Keratinocyte (primary cell): ENCODE results near the gene HOXC5. TPM values are rescaled to one million over a fixed set of nuclear protein-coding genes. Genes with fewer than 3 reads are reported as not detected.
"Not testable (repeated sequence)": the region's sequence is repeated elsewhere in the genome, so short reads cannot be mapped to it uniquely, and the experiment has no call there.

ENCODE experiments used
- DNase-seq: peaks from one replicate; pipeline ENCODE4 v3.0.0-alpha.2; 2011; ENCODE audit warnings: low read depth, missing footprints, low spot score
- FAIRE-seq: peaks from 2 replicates; lab custom pipeline; 2011; peaks lifted over from hg19 to GRCh38; lab: Jason Lieb, UNC
- H2AFZ ChIP-seq: 2 replicates; pipeline ENCODE4 v1.6.0; 2012; ENCODE audit warnings: low read length, control low read depth, inconsistent platforms; ENCODE audit not compliant: control insufficient read depth
- H3K27ac ChIP-seq: 2 replicates; pipeline ENCODE4 v1.5.1; 2011; ENCODE audit warnings: low read length; ENCODE audit not compliant: control insufficient read depth, insufficient read depth
- H3K27me3 ChIP-seq: 3 replicates; pipeline ENCODE4 v1.6.0; 2011; ENCODE audit warnings: low read length; ENCODE audit not compliant: control insufficient read depth, insufficient read depth; ENCODE audit errors: extremely low read depth
- H3K36me3 ChIP-seq, 2 experiments: 2 replicates in 1 of 2; 3 replicates in 1 of 2; pipeline ENCODE4 v1.5.1; 2011; ENCODE audit warnings: low read length in 2 of 2, mild to moderate bottlenecking in 1 of 2; ENCODE audit not compliant: control insufficient read depth in 2 of 2, insufficient read depth in 2 of 2; ENCODE audit errors: extremely low read depth in 1 of 2
- H3K4me1 ChIP-seq: 3 replicates; pipeline ENCODE4 v1.5.1; 2011; ENCODE audit warnings: low read length; ENCODE audit not compliant: control insufficient read depth, insufficient read depth; ENCODE audit errors: extremely low read depth
- H3K4me2 ChIP-seq: 3 replicates; pipeline ENCODE4 v1.6.0; 2011; ENCODE audit warnings: low read depth, low read length; ENCODE audit not compliant: control insufficient read depth, insufficient read depth; ENCODE audit errors: extremely low read depth
- H3K4me3 ChIP-seq, 3 experiments: fragments of 200-600 bp in 1 of 3; sonication (generic) in 1 of 3; 2 replicates in 2 of 3; 3 replicates in 1 of 3; pipeline ENCODE4 v1.5.1; 2011 to 2016; ENCODE audit warnings: low read length in 3 of 3, mild to moderate bottlenecking in 3 of 3, control low read depth in 2 of 3, inconsistent platforms in 1 of 3, low read depth in 1 of 3, mixed read lengths in 1 of 3, mixed run types in 1 of 3, moderate library complexity in 1 of 3; ENCODE audit not compliant: control insufficient read depth in 2 of 3, insufficient read depth in 2 of 3; ENCODE audit errors: extremely low read depth in 1 of 3
- H3K79me2 ChIP-seq: 2 replicates; pipeline ENCODE4 v1.6.0; 2012; ENCODE audit warnings: low read length; ENCODE audit not compliant: control insufficient read depth, insufficient read depth
- H3K9ac ChIP-seq: 3 replicates; pipeline ENCODE4 v1.6.0; 2011; ENCODE audit warnings: low read length; ENCODE audit not compliant: control insufficient read depth, insufficient read depth; ENCODE audit errors: extremely low read depth
- H3K9me1 ChIP-seq: 3 replicates; pipeline ENCODE4 v1.6.0; 2011; ENCODE audit warnings: low read length; ENCODE audit not compliant: control insufficient read depth, insufficient read depth; ENCODE audit errors: extremely low read depth
- H3K9me3 ChIP-seq: 2 replicates; pipeline ENCODE4 v1.5.1; 2012; ENCODE audit warnings: low read depth, low read length; ENCODE audit not compliant: control insufficient read depth
- H4K20me1 ChIP-seq: 3 replicates; pipeline ENCODE4 v1.6.0; 2011; ENCODE audit warnings: low read length; ENCODE audit not compliant: control insufficient read depth, insufficient read depth; ENCODE audit errors: extremely low read depth
- EZH2 ChIP-seq: IDR thresholded peaks from one replicate; pipeline ENCODE4 v1.6.1; 2012; ENCODE audit warnings: inconsistent platforms, mild to moderate bottlenecking, low read length, moderate library complexity
- dilution Hi-C: fragments of 300-500 bp; cut with MboI; formaldehyde crosslinking; loops from one replicate; pipeline ENCODE4 v1.7.0; 2020; ENCODE audit warnings: low sequenced_read_pairs; ENCODE audit not compliant: extremely low pct_ligation_motif_present
- polyA plus RNA-seq, 5 experiments: library from polyadenylated mRNA; depleted of rRNA in 3 of 5; stranded (reverse) in 3 of 5; stranded (forward) in 1 of 5; unstranded in 1 of 5; fragments of >200 nt; gene quantifications; 1 replicate in 1 of 5; 2 replicates in 3 of 5; 3 replicates in 1 of 5; pipeline versions ENCODE4 v1.2.1 to v1.2.3, GENCODE V29; 2011 to 2012; ENCODE audit warnings: missing spikeins in 2 of 5, low read depth in 1 of 5, low replicate concordance in 1 of 5
- small RNA-seq, 3 experiments: library from RNA; depleted of rRNA; stranded (forward); fragments of <200 nt; gene quantifications; one replicate each; pipeline ENCODE3, GENCODE V24; 2012; ENCODE audit warnings: low read depth in 3 of 3, low replicate concordance in 1 of 3; ENCODE audit not compliant: insufficient read length in 3 of 3
- TF ChIP-seq, protein P1 (sequence below), 3 experiments: IDR thresholded peaks in 1 of 3; conservative IDR thresholded peaks in 1 of 3; optimal IDR thresholded peaks in 1 of 3; 2 replicates in 2 of 3; 3 replicates in 1 of 3; pipeline versions ENCODE3 to v1.5.1; 2011; ENCODE audit warnings: low read length in 3 of 3, mild to moderate bottlenecking in 3 of 3, moderate library complexity in 2 of 3, control low read depth in 1 of 3, inconsistent platforms in 1 of 3; ENCODE audit not compliant: insufficient read depth in 2 of 3; ENCODE audit errors: extremely low read depth in 1 of 3

The HOXC5 gene
- polyA plus RNA-seq, 1 donor (not counting 4 experiments of a cell fraction or from before 2014, with no cell fraction given) = 0.18 TPM

DNA sequence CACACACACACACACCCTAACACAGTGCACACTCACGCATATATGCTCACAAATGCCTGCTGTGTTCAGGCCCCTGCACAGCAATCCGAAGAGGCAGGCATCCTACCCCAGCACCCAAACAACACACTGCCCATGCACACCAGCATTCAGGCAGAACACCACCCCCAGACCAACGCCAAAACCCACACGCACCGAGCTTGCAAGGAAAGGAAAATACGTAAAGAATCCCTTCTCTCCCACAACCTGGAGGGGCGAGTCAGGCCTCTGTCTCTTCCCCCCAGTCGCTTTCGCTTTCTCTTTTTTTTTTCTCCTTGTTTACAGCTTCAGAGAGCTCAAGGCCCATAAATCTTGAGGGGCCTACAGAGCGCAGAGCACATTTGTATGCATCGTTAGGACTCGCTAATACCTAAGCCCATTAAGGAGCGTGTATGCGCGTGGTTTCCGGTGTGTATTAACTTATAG lies 48.2 kb downstream of the HOXC5 start:
- H2AFZ ChIP-seq, DNase-seq, H3K27me3 ChIP-seq, H3K36me3 ChIP-seq, H3K9me3 ChIP-seq, H3K4me1 ChIP-seq, H3K79me2 ChIP-seq, H3K9ac ChIP-seq, H4K20me1 ChIP-seq, H3K4me3 ChIP-seq, H3K4me2 ChIP-seq, H3K27ac ChIP-seq, dilution Hi-C loops, FAIRE-seq, H3K9me1 ChIP-seq: not testable (repeated sequence)

DNA sequence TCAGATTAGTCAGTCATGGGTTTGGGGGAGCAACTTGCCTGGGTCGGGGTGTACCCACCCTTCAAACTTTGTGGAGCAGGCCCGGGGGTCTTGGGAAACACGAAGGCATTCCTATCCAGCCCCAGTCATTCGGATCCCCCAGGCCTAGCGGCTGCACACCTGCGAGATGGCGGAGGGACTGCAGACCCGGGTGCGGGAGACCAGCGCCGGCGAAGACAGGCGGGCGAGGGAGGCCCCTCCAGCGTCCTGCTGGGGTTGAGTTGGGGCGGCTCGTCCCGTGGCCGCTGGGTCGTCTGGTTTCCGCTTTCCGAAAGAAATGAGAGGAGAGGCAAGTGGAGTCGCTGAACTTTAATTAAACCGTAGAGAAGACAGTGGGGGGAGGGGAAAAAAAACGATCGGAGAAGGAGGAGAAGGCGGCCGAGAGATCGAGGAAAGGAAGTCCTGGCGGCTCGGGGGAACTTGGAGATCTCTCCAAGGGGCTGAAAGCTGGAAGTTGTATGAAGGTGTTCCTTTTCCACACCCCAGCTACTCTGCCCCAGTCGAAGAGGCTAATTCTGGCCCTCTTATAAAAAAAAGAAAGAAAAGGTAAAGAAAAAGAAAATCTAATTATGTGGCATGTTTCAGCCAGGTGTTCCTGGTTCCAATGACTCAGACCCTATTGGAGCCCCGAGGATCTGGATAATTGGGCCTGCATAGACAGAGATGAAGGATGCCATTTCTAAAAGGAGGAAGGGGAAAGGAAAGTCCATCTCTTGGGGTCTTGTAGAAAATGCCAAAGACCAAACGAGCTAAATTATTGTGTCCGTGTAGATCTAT lies 48.9 kb downstream of the HOXC5 start:
- H3K27ac ChIP-seq, dilution Hi-C loops: not testable (repeated sequence)

DNA sequence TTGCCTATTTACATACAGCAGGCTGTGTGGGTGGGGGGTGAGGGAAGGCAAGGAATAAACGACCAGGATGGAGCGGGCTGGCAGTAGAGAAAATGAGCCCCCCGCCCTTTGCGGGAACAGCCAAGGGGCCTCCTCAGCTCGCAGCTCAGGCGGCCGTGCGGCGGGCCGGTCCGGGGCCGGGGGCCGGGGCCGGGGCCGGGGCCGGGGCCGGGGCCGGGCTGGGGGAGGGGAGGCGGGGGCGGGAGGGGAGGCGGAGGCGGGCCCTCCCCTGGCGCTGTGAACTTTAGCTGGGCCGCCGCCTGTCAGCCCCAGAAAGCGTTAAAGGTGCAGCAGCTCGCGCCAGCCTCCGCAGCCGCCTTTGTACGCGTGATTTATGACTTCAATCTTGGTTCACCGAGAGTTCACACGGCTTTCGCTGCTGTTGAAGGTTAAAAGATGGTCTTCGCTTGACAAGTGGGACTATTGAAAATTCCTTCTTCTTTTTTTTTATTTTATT lies 49.6 kb downstream of the HOXC5 start:
- no peak overlapping the region for H2AFZ ChIP-seq
- H3K9me1 ChIP-seq = no peaks in the 10 kb centered on the region
- no peaks in the 10 kb centered on the region for H3K36me3 ChIP-seq
- H3K9me3 ChIP-seq = no peaks in the 10 kb centered on the region
- no peak overlapping the region for H3K27ac ChIP-seq
- H3K4me1 ChIP-seq = no peaks in the 10 kb centered on the region
- no peaks in the 10 kb centered on the region for H3K27me3 ChIP-seq
- no peak for TF ChIP-seq EZH2
- TF ChIP-seq, protein P1, sequence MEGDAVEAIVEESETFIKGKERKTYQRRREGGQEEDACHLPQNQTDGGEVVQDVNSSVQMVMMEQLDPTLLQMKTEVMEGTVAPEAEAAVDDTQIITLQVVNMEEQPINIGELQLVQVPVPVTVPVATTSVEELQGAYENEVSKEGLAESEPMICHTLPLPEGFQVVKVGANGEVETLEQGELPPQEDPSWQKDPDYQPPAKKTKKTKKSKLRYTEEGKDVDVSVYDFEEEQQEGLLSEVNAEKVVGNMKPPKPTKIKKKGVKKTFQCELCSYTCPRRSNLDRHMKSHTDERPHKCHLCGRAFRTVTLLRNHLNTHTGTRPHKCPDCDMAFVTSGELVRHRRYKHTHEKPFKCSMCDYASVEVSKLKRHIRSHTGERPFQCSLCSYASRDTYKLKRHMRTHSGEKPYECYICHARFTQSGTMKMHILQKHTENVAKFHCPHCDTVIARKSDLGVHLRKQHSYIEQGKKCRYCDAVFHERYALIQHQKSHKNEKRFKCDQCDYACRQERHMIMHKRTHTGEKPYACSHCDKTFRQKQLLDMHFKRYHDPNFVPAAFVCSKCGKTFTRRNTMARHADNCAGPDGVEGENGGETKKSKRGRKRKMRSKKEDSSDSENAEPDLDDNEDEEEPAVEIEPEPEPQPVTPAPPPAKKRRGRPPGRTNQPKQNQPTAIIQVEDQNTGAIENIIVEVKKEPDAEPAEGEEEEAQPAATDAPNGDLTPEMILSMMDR (optimal IDR thresholded peaks at IDR 0.05 in 1 of 3, IDR thresholded peaks at IDR 0.05 in 1 of 3, conservative IDR thresholded peaks at IDR 0.05 in 1 of 3; ENCODE audit: extremely low read depth in 1 of 3, insufficient read depth in 2 of 3, low read length in 3 of 3) = no peak
- H3K79me2 ChIP-seq = no peaks in the 10 kb centered on the region
- H3K4me2 ChIP-seq = no peak overlapping the region
- H3K4me3 ChIP-seq = no peak overlapping the region
- dilution Hi-C loops = no loop called here
- H3K9ac ChIP-seq = no peak overlapping the region
- FAIRE-seq (no peak), DNase-seq (no peak)
- H4K20me1 ChIP-seq = no peaks in the 10 kb centered on the region

More for the DNA sequence above, 48.9 kb downstream of the HOXC5 start:
- FAIRE-seq, H3K27me3 ChIP-seq, H3K36me3 ChIP-seq, H3K79me2 ChIP-seq, H3K4me1 ChIP-seq, H4K20me1 ChIP-seq, DNase-seq, H2AFZ ChIP-seq, H3K9ac ChIP-seq, H3K9me3 ChIP-seq, H3K9me1 ChIP-seq, H3K4me2 ChIP-seq, H3K4me3 ChIP-seq: not testable (repeated sequence)

Small RNA genes lying within 50 kb of the gene (small RNA-seq; reads per million reads assigned to genes)
- gene HOXC5 (0 to 0.33 (median 0.25) reads per million in 3 experiments), gene MIR196A2 (0.27 to 2.3 (median 0.67) reads per million in 3 experiments), gene MIR615 (3.8 to 549 (median 219) reads per million in 3 experiments)

Other genes with a start within 250 kb of the HOXC5 start
- gene HOXC13, start 94.2 kb upstream of the HOXC5 start, polyA plus RNA-seq = 4.8 to 5.6 TPM (median 5.2 TPM) in 3 replicates
- gene HOXC12, start 78.1 kb upstream of the HOXC5 start, polyA plus RNA-seq = 0.35 to 1.2 TPM (median 0.47 TPM) in 3 replicates
- gene HOXC11, start 59.9 kb upstream of the HOXC5 start, polyA plus RNA-seq = 1.2 to 2.4 TPM (median 1.6 TPM) in 3 replicates
- 2.5 to 4.0 TPM (median 2.9 TPM) in 3 replicates for gene HOTAIR, start 58.1 kb upstream of the HOXC5 start, polyA plus RNA-seq
- 7.3 to 33.1 TPM (median 14.1 TPM) in 3 replicates for gene HOXC10, start 47.9 kb upstream of the HOXC5 start, polyA plus RNA-seq
- 1.1 to 3.3 TPM (median 1.8 TPM) in 3 replicates for gene HOXC9, start 32.9 kb upstream of the HOXC5 start, polyA plus RNA-seq
- 1.8 to 3.8 TPM (median 2.0 TPM) in 3 replicates for gene HOXC8, start 24.1 kb upstream of the HOXC5 start, polyA plus RNA-seq
- 3.7 to 5.6 TPM (median 4.7 TPM) in 3 replicates for gene HOXC6, start 4.6 kb upstream of the HOXC5 start, polyA plus RNA-seq
- gene HOXC4, start 20.8 kb downstream of the HOXC5 start, polyA plus RNA-seq = 0.81 to 1.8 TPM (median 1.8 TPM) in 3 replicates
- 38.6 to 45.3 TPM (median 39.6 TPM) in 3 replicates for gene SMUG1, start 155.9 kb downstream of the HOXC5 start, polyA plus RNA-seq
- gene CBX5, start 247.1 kb downstream of the HOXC5 start, polyA plus RNA-seq = 15.5 to 25.8 TPM (median 23.3 TPM) in 3 replicates
- 269 to 1,061 TPM (median 583 TPM) in 3 replicates for gene HNRNPA1, start 247.7 kb downstream of the HOXC5 start, polyA plus RNA-seq